Measurements from ENCODE around the gene MGAT2. TPM values are rescaled to one million over a fixed set of nuclear protein-coding genes. Genes with fewer than 3 reads are reported as not detected.

Gene MGAT2
- total and polyA plus RNA-seq, 2 of the 4 experiments (the other 2 are of a cell fraction) = 36.6 to 67.6 TPM

- Histone ChIP-seq H3K9ac (ENCODE audit: low read depth, low read length) (no peak overlapping the region), H3K79me1 (ENCODE audit: low read depth in 1 of 2, low read length in 2 of 2) (peaks cover 0 to 20% of the 10 kb centered on the region in 2 experiments; a peak in 2 of 4 replicates), H2AFZ (replicated peaks; ENCODE audit: low read length, poor library complexity) (no peak overlapping the region), H2AK9ac (replicated peaks; ENCODE audit: low read depth, low read length, poor library complexity) (no peak overlapping the region), H2BK20ac (ENCODE audit: low read depth, low read length) (no peak overlapping the region), H3K4me2 (ENCODE audit: low read depth, low read length) (no peak overlapping the region), H3K4ac (ENCODE audit: low read depth, low read length) (no peak overlapping the region), H3K36me3 (ENCODE audit: control insufficient read depth, insufficient read depth, low read length) (peaks cover 2% of the 10 kb centered on the region), H2BK120ac (ENCODE audit: low read depth, low read length) (no peak overlapping the region), H4K8ac (ENCODE audit: low read depth in 2 of 2, low read length in 2 of 2) (no peak overlapping the region), H3K23ac (ENCODE audit: low read depth, low read length) (no peak overlapping the region), H4K20me1 (ENCODE audit: insufficient read depth, low read length) (peaks cover 17% of the 10 kb centered on the region), H2AK5ac (ENCODE audit: low read depth, low read length) (no peak overlapping the region), H3K4me3 (ENCODE audit: insufficient read depth, low read depth, low read length) (no peak overlapping the region), H4K5ac (ENCODE audit: low read depth, low read length) (no peak overlapping the region), H3K27me3 (ENCODE audit: control insufficient read depth, insufficient read depth, low read length) (no peaks in the 10 kb centered on the region), H3K9me1 (ENCODE audit: insufficient read depth, low read length) (peaks cover under 1% of the 10 kb centered on the region; the same call in 1 of the 2 replicates), H3K9me3 (ENCODE audit: control insufficient read depth, insufficient read depth, low read length) (no peaks in the 10 kb centered on the region), H4K91ac (ENCODE audit: insufficient read depth, low read depth, low read length) (no peak overlapping the region), H2BK15ac (ENCODE audit: low read depth, low read length) (no peak overlapping the region), H3K27ac (ENCODE audit: insufficient read depth, low read length) (no peak overlapping the region), H3K18ac (ENCODE audit: low read depth, low read length) (no peak overlapping the region), H3K56ac (ENCODE audit: extremely low read depth, insufficient read depth, low read length) (no peak overlapping the region), H3K14ac (replicated peaks; ENCODE audit: low read depth, low read length) (no peak overlapping the region), H3K4me1 (ENCODE audit: control insufficient read depth, insufficient read depth, low read length) (peaks cover 3% of the 10 kb centered on the region), H2BK5ac (ENCODE audit: low read depth, low read length, poor library complexity, severe bottlenecking) (no peak overlapping the region)
- dilution Hi-C loops (cut with HindIII; ENCODE audit: low sequenced_read_pairs, unreplicated experiment) (no loop called here), in situ Hi-C loops (cut with MboI; ENCODE audit: low sequenced_read_pairs) (no loop called here), intact Hi-C loops (cut with micrococcal nuclease) (no loop called here)
- TF ChIP-seq NFE2L2 (IDR thresholded peaks at IDR 0.05; ENCODE audit: low read depth, low read length) (no peak), MXI1 (IDR thresholded peaks at IDR 0.05; ENCODE audit: borderline replicate concordance, low read depth, low read length) (no peak), RFX5 (IDR thresholded peaks at IDR 0.05; ENCODE audit: low read depth, low read length) (no peak), FOS (IDR thresholded peaks at IDR 0.05; ENCODE audit: low read depth, low read length) (no peak), RCOR1 (IDR thresholded peaks at IDR 0.05; ENCODE audit: insufficient replicate concordance, low read length) (no peak), POLR2A (IDR thresholded peaks at IDR 0.05; ENCODE audit: low read depth, low read length) (no peak), SMC3 (IDR thresholded peaks at IDR 0.05; ENCODE audit: low read depth, low read length) (no peak), CEBPB (IDR thresholded peaks at IDR 0.05; ENCODE audit: low read depth, low read length) (no peak), BHLHE40 (IDR thresholded peaks at IDR 0.05; ENCODE audit: low read depth, low read length) (no peak), USF2 (IDR thresholded peaks at IDR 0.05; ENCODE audit: low read depth, low read length) (no peak), RAD21 (IDR thresholded peaks at IDR 0.05; ENCODE audit: low read length) (no peak), MAFK (IDR thresholded peaks at IDR 0.05; ENCODE audit: low read depth, low read length) (no peak), CHD1 (IDR thresholded peaks at IDR 0.05; ENCODE audit: low read depth, low read length) (no peak), CTCF (conservative IDR thresholded peaks at IDR 0.05; ENCODE audit: low read depth, low read length) (no peak), ELK1 (IDR thresholded peaks at IDR 0.05; ENCODE audit: borderline replicate concordance, low read depth, low read length) (no peak), MAZ (IDR thresholded peaks at IDR 0.05; ENCODE audit: borderline replicate concordance, low read depth, low read length) (no peak)
- ChIA-PET CTCF (no interaction called here), POLR2A (ENCODE audit: unreplicated experiment) (no interaction called here)
- WGBS, 2 experiments (ENCODE audit: extremely low coverage in 2 of 2, insufficient read length in 1 of 2) = no CpG with 5 or more reads among the region's 3 CpGs
- DNase-seq = no peak
- no peak for ATAC-seq (ENCODE audit: low read depth)
- no TSS peak for BruUV-seq (replicated peaks)
Measured at GRCh38 chr14:49589387-49589786, 31.2 kb upstream of the MGAT2 start.

Data from IMR-90 (cell line).